GM12801 (cell line): ENCODE results near the gene CPLANE1.

Experiments
- CTCF ChIP-seq: IDR thresholded peaks from one replicate; pipeline ENCODE4 v1.5.1; 2011; ENCODE audit warnings: control low read depth; ENCODE audit not compliant: insufficient read length; ENCODE audit errors: extremely low read depth

Gene CPLANE1

GRCh38 chr5:37198061-37198460 is 51.1 kb downstream of the CPLANE1 start:
- TF ChIP-seq CTCF = no peak

DNA sequence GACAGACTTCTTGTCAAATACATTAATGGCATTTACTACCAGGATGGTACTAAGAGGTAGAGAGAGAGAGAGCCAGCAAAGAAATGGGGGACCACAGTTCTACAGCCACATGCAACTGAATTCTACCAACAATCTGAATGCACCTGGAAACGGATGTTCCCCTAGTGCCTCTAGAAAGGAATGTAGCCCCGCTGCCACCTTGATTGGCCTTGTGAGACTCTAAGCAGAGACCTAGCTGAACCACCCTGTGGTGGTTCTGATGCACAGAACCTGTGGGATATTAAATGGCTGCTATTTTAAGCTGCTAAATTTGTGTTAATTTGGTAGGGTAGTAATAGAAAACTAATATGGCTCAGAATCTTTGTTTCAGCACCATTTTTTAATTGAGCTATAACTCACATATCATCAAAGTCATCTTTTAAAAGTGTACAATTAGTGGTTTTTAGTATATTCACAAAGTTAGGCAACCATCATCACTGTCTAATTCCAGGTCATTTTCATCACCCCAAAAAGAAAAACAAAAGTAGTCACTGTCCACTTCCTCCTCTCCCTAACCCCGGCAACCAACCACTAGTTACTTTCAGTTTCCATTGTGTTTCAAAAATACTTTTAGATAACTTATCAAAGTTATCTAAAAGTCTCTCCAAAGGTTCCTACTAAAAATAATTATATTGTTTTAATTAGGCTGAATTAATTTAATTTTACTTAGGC is 51.7 kb downstream of the CPLANE1 start:
- no peak for TF ChIP-seq CTCF

GRCh38 chr5:37190592-37190991 is 58.6 kb downstream of the CPLANE1 start:
- no peak for TF ChIP-seq CTCF

GRCh38 chr5:37189355-37189754 is 59.8 kb downstream of the CPLANE1 start:
- TF ChIP-seq CTCF = no peak

GRCh38 chr5:37187465-37187977 is 61.7 kb downstream of the CPLANE1 start:
- no peak for TF ChIP-seq CTCF

DNA sequence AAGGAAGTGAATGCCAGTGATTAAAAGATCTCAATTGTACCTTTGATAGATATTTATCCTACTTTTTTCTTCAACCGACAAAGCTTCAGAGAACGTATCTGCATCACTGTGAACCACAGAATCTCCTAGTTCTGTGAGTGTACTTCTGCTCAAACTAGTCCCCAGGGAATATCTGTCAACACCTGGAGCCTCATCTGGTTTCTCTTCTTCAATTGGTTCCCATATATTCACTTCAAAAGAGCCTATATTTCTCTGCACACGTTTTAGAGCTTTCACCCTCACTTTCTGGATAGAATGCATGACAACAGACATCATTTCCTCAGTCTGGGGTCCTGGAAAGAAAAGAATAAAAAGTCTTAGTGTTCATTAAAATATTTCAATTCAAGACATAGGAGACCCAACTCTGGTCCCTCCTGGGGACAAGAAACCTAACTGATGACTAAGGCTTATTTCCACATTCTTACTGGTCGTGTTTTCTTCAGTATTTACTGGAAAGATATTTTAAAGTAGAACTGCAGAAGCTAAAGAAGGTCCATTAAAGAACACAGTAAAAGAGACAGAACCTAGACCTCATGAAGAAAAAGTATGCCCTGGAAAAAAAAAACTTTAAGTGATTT is 64.3 kb downstream of the CPLANE1 start:
- no peak for TF ChIP-seq CTCF

GRCh38 chr5:37182667-37183066 is 66.5 kb downstream of the CPLANE1 start:
- no peak for TF ChIP-seq CTCF
